ENCODE results near the gene OPN1SW.

OPN1SW gene

DNA sequence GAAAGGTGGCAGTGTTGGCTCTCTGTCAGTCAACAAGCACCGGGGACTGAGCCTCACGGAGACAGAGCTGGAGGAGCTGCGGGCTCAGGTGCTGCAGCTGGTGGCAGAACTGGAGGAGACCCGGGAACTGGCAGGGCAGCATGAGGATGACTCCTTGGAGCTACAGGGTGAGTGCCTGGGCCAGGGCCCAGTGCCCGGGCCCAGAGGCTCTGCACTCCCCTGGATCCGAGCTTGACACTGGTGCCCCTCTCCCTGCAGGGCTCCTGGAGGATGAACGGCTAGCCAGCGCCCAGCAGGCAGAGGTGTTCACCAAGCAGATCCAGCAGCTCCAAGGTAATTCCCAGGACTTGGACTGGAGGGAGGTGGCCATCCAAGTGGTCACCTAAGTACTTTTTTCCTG, 18.8 kb upstream of the OPN1SW start:
- Histone ChIP-seq H3K4me3 (ENCODE audit: low read depth, low read length, poor library complexity, severe bottlenecking) (no peak overlapping the region), H4K20me1 (ENCODE audit: insufficient read depth, low read length) (no peaks in the 10 kb centered on the region), H3K9me2 (ENCODE audit: low read depth, low read length) (no peaks in the 10 kb centered on the region), H3F3A (ENCODE audit: insufficient read depth, low read length) (no peaks in the 10 kb centered on the region), H2AFZ (ENCODE audit: low read length) (no peak overlapping the region), H3K9ac (ENCODE audit: low read length) (no peak overlapping the region), H3K36me3 (ENCODE audit: insufficient read depth, low read length) (no peaks in the 10 kb centered on the region), H3K79me2 (ENCODE audit: insufficient read depth, low read length) (no peaks in the 10 kb centered on the region), H3K27me3 (ENCODE audit: insufficient read depth, low read length) (peaks cover 6% of the 10 kb centered on the region), H3K4me1 (ENCODE audit: insufficient read depth, low read length, severe bottlenecking) (peaks cover 24% of the 10 kb centered on the region), H3K27ac (ENCODE audit: low read depth, low read length, poor library complexity, severe bottlenecking) (no peak overlapping the region), H3K4me2 (ENCODE audit: low read length) (no peak overlapping the region), H3K9me3 (ENCODE audit: low read length) (no peaks in the 10 kb centered on the region)
- TF ChIP-seq EZH2 (IDR thresholded peaks at IDR 0.05; ENCODE audit: borderline replicate concordance, low read length) (no peak), CTCF (IDR thresholded peaks at IDR 0.05; ENCODE audit: low read length) (no peak)

DNA sequence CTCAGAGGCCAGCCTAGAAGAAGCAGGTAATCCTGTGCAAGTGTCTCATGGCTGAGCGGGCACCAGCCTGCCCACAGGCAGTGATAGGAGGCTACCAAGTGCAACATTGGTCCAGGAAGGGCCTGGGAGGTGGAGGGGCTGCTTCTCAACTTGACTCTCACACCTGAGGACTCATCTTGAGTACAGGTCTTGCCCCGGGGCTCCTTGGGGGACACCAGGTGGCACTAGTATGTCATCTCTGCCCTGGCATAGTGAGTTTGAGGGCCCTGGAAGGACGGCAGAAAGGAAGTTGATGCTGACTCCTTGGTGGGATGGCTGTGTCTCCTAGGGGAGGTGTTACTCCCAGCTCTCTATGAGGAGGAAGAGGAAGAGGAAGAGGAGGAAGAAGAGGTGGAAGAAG, 18.4 kb upstream of the OPN1SW start:
- Histone ChIP-seq H3K27me3 (ENCODE audit: insufficient read depth, low read length) (peaks cover 6% of the 10 kb centered on the region), H3K4me3 (ENCODE audit: low read depth, low read length, poor library complexity, severe bottlenecking) (no peak overlapping the region), H3K36me3 (ENCODE audit: insufficient read depth, low read length) (no peaks in the 10 kb centered on the region), H3K9ac (ENCODE audit: low read length) (no peak overlapping the region), H3K9me3 (ENCODE audit: low read length) (no peaks in the 10 kb centered on the region), H3F3A (ENCODE audit: insufficient read depth, low read length) (no peaks in the 10 kb centered on the region), H4K20me1 (ENCODE audit: insufficient read depth, low read length) (no peaks in the 10 kb centered on the region), H3K4me2 (ENCODE audit: low read length) (no peak overlapping the region), H3K4me1 (ENCODE audit: insufficient read depth, low read length, severe bottlenecking) (peaks cover 24% of the 10 kb centered on the region), H2AFZ (ENCODE audit: low read length) (no peak overlapping the region), H3K79me2 (ENCODE audit: insufficient read depth, low read length) (no peaks in the 10 kb centered on the region), H3K9me2 (ENCODE audit: low read depth, low read length) (no peaks in the 10 kb centered on the region), H3K27ac (ENCODE audit: low read depth, low read length, poor library complexity, severe bottlenecking) (no peak overlapping the region)
- TF ChIP-seq EZH2 (IDR thresholded peaks at IDR 0.05; ENCODE audit: borderline replicate concordance, low read length), result no peak
- peak; percentile 90 for TF ChIP-seq CTCF (IDR thresholded peaks at IDR 0.05; ENCODE audit: low read length)

DNA sequence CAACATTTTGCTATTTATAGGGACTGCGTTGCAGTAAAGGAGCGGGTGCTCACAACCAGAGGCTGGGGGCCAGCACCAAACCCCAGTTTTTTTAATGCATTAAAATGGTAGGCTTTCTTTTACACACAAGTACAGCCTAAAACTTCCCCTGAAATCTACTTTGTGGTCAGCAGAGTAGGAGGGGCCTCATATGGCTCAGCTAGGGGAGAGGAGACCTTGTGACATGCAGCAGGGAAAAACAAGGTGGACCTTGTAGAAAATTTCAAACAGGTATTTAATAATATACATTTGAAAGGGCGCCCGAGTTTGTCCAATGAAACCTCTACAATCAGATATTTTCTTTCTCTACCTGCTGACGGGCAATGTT, 17.6 kb upstream of the OPN1SW start:
- Histone ChIP-seq H3K9ac (ENCODE audit: low read length) (no peak overlapping the region; the same call in 1 of the 2 replicates), H3K79me2 (ENCODE audit: insufficient read depth, low read length) (no peaks in the 10 kb centered on the region), H3K27ac (ENCODE audit: low read depth, low read length, poor library complexity, severe bottlenecking) (no peak overlapping the region), H3K36me3 (ENCODE audit: insufficient read depth, low read length) (no peaks in the 10 kb centered on the region), H3K4me3 (ENCODE audit: low read depth, low read length, poor library complexity, severe bottlenecking) (no peak overlapping the region), H3K9me2 (ENCODE audit: low read depth, low read length) (no peaks in the 10 kb centered on the region), H3K4me1 (ENCODE audit: insufficient read depth, low read length, severe bottlenecking) (peaks cover 24% of the 10 kb centered on the region), H3F3A (ENCODE audit: insufficient read depth, low read length) (no peaks in the 10 kb centered on the region), H2AFZ (ENCODE audit: low read length) (no peak overlapping the region), H4K20me1 (ENCODE audit: insufficient read depth, low read length) (no peaks in the 10 kb centered on the region), H3K9me3 (ENCODE audit: low read length) (no peaks in the 10 kb centered on the region), H3K27me3 (ENCODE audit: insufficient read depth, low read length) (peaks cover 6% of the 10 kb centered on the region), H3K4me2 (ENCODE audit: low read length) (no peak overlapping the region)
- no peak for TF ChIP-seq CTCF (IDR thresholded peaks at IDR 0.05; ENCODE audit: low read length)
- no peak for TF ChIP-seq EZH2 (IDR thresholded peaks at IDR 0.05; ENCODE audit: borderline replicate concordance, low read length)

All from OCI-LY1 (cell line).